WTC11 (cell line): Measurements from ENCODE around the gene TMEM79. TPM values are rescaled to one million over a fixed set of nuclear protein-coding genes. Genes with fewer than 3 reads are reported as not detected.

Experiments
- ATAC-seq: fragments of 200-7000 bp; cut with Tn5 transposase; 2 replicates; pipeline ENCODE4 v1.10.0; 2021; ENCODE audit warnings: mild to moderate bottlenecking, moderate library complexity
- CTCF ChIA-PET: fragments of 300-600 bp; sonication (Branson Sonifier 250); formaldehyde crosslinking; loops from one replicate; lab custom pipeline; 2021; ENCODE audit warnings: antibody characterized with exemption; lab: Charles Lee
- POLR2A ChIA-PET: fragments of 350-600 bp; sonication (Branson Sonifier 250); formaldehyde crosslinking; loops from one replicate; lab custom pipeline; 2021; ENCODE audit warnings: antibody characterized with exemption; lab: Charles Lee
- DNase-seq: peaks from one replicate; pipeline ENCODE4 v3.0.0; 2021; ENCODE audit warnings: low spot score
- H3K27ac Mint-ChIP-seq: 2 replicates; pipeline ENCODE4 v1.8.0; 2021; ENCODE audit warnings: mixed read lengths
- H3K27me3 Mint-ChIP-seq: 2 replicates; pipeline ENCODE4 v1.8.0; 2021; ENCODE audit warnings: low read depth, mild to moderate bottlenecking, moderate library complexity, mixed read lengths
- H3K36me3 Mint-ChIP-seq: 2 replicates; pipeline ENCODE4 v1.8.0; 2021; ENCODE audit warnings: mixed read lengths
- H3K4me1 Mint-ChIP-seq: 2 replicates; pipeline ENCODE4 v1.8.0; 2022; ENCODE audit warnings: mixed read lengths
- H3K4me3 Mint-ChIP-seq: 2 replicates; pipeline ENCODE4 v1.8.0; 2021; ENCODE audit warnings: mild to moderate bottlenecking, moderate library complexity, mixed read lengths
- H3K9me3 Mint-ChIP-seq: 2 replicates; pipeline ENCODE4 v1.8.0; 2021; ENCODE audit warnings: mixed read lengths
- ATF3 ChIP-seq: sonication (generic); formaldehyde crosslinking; conservative IDR thresholded peaks from 2 replicates; pipeline ENCODE4 v1.8.1; 2022; ENCODE audit warnings: mild to moderate bottlenecking, missing genetic modification reagents
- CREB1 ChIP-seq: sonication (generic); formaldehyde crosslinking; IDR thresholded peaks from 2 replicates; pipeline ENCODE4 v1.8.0; 2023; ENCODE audit warnings: mild to moderate bottlenecking, missing genetic modification reagents
- E2F5 ChIP-seq: sonication (generic); formaldehyde crosslinking; IDR thresholded peaks from 2 replicates; pipeline ENCODE4 v1.8.1; 2022; ENCODE audit warnings: mild to moderate bottlenecking, moderate library complexity, missing genetic modification reagents
- ERG ChIP-seq: fragments of 250-450 bp; sonication (Bioruptor Pico); IDR thresholded peaks from 2 replicates; pipeline ENCODE4 v1.8.0; 2021; ENCODE audit warnings: mild to moderate bottlenecking
- ESRRA ChIP-seq: sonication (generic); formaldehyde crosslinking; IDR thresholded peaks from 2 replicates; pipeline ENCODE4 v1.8.1; 2022; ENCODE audit warnings: mild to moderate bottlenecking, missing genetic modification reagents, borderline replicate concordance
- ETV6 ChIP-seq: sonication (generic); formaldehyde crosslinking; IDR thresholded peaks from 2 replicates; pipeline ENCODE4 v1.8.1; 2022; ENCODE audit warnings: mild to moderate bottlenecking, missing genetic modification reagents
- FOXP1 ChIP-seq: sonication (generic); formaldehyde crosslinking; IDR thresholded peaks from 2 replicates; pipeline ENCODE4 v1.8.0; 2022; ENCODE audit warnings: missing genetic modification reagents, mild to moderate bottlenecking, moderate library complexity, borderline replicate concordance
- GRHL2 ChIP-seq: fragments of 250-450 bp; sonication (Bioruptor Pico); IDR thresholded peaks from 2 replicates; pipeline ENCODE4 v1.8.0; 2022; ENCODE audit warnings: mild to moderate bottlenecking, moderate library complexity; ENCODE audit not compliant: insufficient replicate concordance, severe bottlenecking
- HMGXB4 ChIP-seq: sonication (generic); formaldehyde crosslinking; IDR thresholded peaks from 2 replicates; pipeline ENCODE4 v1.8.1; 2023; ENCODE audit warnings: mild to moderate bottlenecking, moderate library complexity, missing genetic modification reagents
- KAT7 ChIP-seq: sonication (generic); formaldehyde crosslinking; IDR thresholded peaks from 2 replicates; pipeline ENCODE4 v1.8.1; 2023; ENCODE audit warnings: missing genetic modification reagents, mild to moderate bottlenecking, borderline replicate concordance
- RORB ChIP-seq: fragments of 250-450 bp; sonication (Bioruptor Pico); IDR thresholded peaks from 2 replicates; pipeline ENCODE4 v1.9.0; 2021; ENCODE audit warnings: mild to moderate bottlenecking
- SP1 ChIP-seq: sonication (generic); formaldehyde crosslinking; conservative IDR thresholded peaks from 2 replicates; pipeline ENCODE4 v1.8.1; 2022; ENCODE audit warnings: missing genetic modification reagents
- STAT6 ChIP-seq: sonication (generic); formaldehyde crosslinking; conservative IDR thresholded peaks from 2 replicates; pipeline ENCODE4 v1.8.1; 2023; ENCODE audit warnings: mild to moderate bottlenecking, low read depth, missing genetic modification reagents, moderate library complexity
- TEAD1 ChIP-seq: sonication (generic); formaldehyde crosslinking; IDR thresholded peaks from 2 replicates; pipeline ENCODE4 v1.8.0; 2022; ENCODE audit warnings: mild to moderate bottlenecking, missing genetic modification reagents
- ZBTB21 ChIP-seq: sonication (generic); formaldehyde crosslinking; IDR thresholded peaks from 2 replicates; pipeline ENCODE4 v1.8.1; 2023; ENCODE audit warnings: mild to moderate bottlenecking, missing genetic modification reagents, borderline replicate concordance
- ZMAT4 ChIP-seq: fragments of 250-450 bp; sonication (Bioruptor Pico); IDR thresholded peaks from 2 replicates; pipeline ENCODE4 v1.9.0; 2021; ENCODE audit warnings: mild to moderate bottlenecking
- ZNF423 ChIP-seq: fragments of 250-450 bp; sonication (Bioruptor Pico); IDR thresholded peaks from 2 replicates; pipeline ENCODE4 v2.1.2; 2022; ENCODE audit warnings: mild to moderate bottlenecking, moderate library complexity
- total RNA-seq: library from RNA; stranded (reverse); gene quantifications from 3 replicates; pipeline ENCODE4 v1.2.3, GENCODE V29; 2021

The TMEM79 gene
- total RNA-seq, 1 experiment from 2014 or later, result 2.2 TPM

- TF ChIP-seq HMGXB4 (CRISPR knock-in tag), result no peak; the same call in 1 of the 2 replicates
Measured at GRCh38 chr1:156245451-156246232, 38.5 kb upstream of the TMEM79 start (continued).

GRCh38 chr1:156246241-156246780 lies 37.8 kb upstream of the TMEM79 start:
- TF ChIP-seq ERG (CRISPR knock-in tag) (no peak), TEAD1 (CRISPR knock-in tag) (no peak), E2F5 (CRISPR knock-in tag) (no peak)
- ChIA-PET CTCF (interaction anchor here (0.7 to 5.1 kb wide), 15 partner anchors 12 to 199 kb away, joined by 3 to 84 read pairs (median 5); partner anchors contain the start of genes PMF1 and SMG5), POLR2A (interaction anchor here (1.0 to 1.5 kb wide), 3 partner anchors 13 to 105 kb away, joined by 4 to 7 read pairs (median 5); partner anchors contain the start of gene SMG5)
- Mint-ChIP-seq H3K27me3 (peaks cover 4% of the 10 kb centered on the region), H3K27ac (no peak overlapping the region), H3K4me1 (peaks cover 22% of the 10 kb centered on the region), H3K4me3 (peak overlapping the region; percentile 57), H3K9me3 (no peaks in the 10 kb centered on the region), H3K36me3 (peaks cover 17% of the 10 kb centered on the region)
- ATAC-seq (no peak), DNase-seq (no peak)

- Mint-ChIP-seq H3K4me1 (peaks cover 22% of the 10 kb centered on the region), H3K4me3 (no peak overlapping the region), H3K27ac (no peak overlapping the region), H3K9me3 (no peaks in the 10 kb centered on the region), H3K27me3 (peaks cover 4% of the 10 kb centered on the region), H3K36me3 (peaks cover 22% of the 10 kb centered on the region)
- peak; percentile 4 for ATAC-seq
- ChIA-PET CTCF (interaction anchor here (0.7 to 5.1 kb wide), 14 partner anchors 13 to 199 kb away, joined by 3 to 84 read pairs (median 8); partner anchors contain the start of gene SMG5), POLR2A (interaction anchor here (1.1 to 1.5 kb wide), 4 partner anchors 34 to 270 kb away, joined by 3 to 7 read pairs (median 4); partner anchors contain the start of genes PMF1 and SMG5)
- no peak for DNase-seq
- TF ChIP-seq ZNF423 (CRISPR knock-in tag) (no peak), CREB1 (CRISPR knock-in tag) (no peak), SP1 (CRISPR knock-in tag) (0 out of 2 replicates have a peak, but pooled peaks have one; percentile 20), FOXP1 (CRISPR knock-in tag) (0 out of 2 replicates have a peak, but pooled peaks have one; percentile 18), ATF3 (CRISPR knock-in tag) (no peak)
Measured at GRCh38 chr1:156246781-156247459, 37.2 kb upstream of the TMEM79 start.

- Mint-ChIP-seq H3K27me3 (peaks cover 4% of the 10 kb centered on the region), H3K36me3 (peaks cover 30% of the 10 kb centered on the region), H3K4me3 (no peak within 1 kb of the TSS), H3K9me3 (no peaks in the 10 kb centered on the region), H3K4me1 (peaks cover 22% of the 10 kb centered on the region), H3K27ac (peak within 1 kb of the TSS; percentile 49)
- ChIA-PET POLR2A (interaction anchor here (0.6 to 1.2 kb wide), 3 partner anchors 34 to 980 kb away, joined by 3 to 4 read pairs (median 3); partner anchors contain the start of gene PMF1), CTCF (interaction anchor here (0.5 to 5.1 kb wide), 18 partner anchors 12 to 162 kb away, joined by 3 to 84 read pairs (median 3); partner anchors contain the start of gene SMG5)
- DNase-seq (peak; percentile 47), ATAC-seq (peak; percentile 31)
- TF ChIP-seq GRHL2 (CRISPR knock-in tag), result no peak
- no peak for TF ChIP-seq ESRRA (CRISPR knock-in tag)
- no peak for TF ChIP-seq ZMAT4
- TF ChIP-seq ZBTB21 (CRISPR knock-in tag), result no peak
- TF ChIP-seq STAT6 (CRISPR knock-in tag), result no peak
- no peak for TF ChIP-seq KAT7 (CRISPR knock-in tag)
- TF ChIP-seq RORB (CRISPR knock-in tag), result no peak
- TF ChIP-seq ETV6 (CRISPR knock-in tag), result no peak
Measured at GRCh38 chr1:156247460-156248322, 36.4 kb upstream of the TMEM79 start, which contains the start of gene PAQR6. Gene PAQR6, minus strand, starts transcription at chr1:156248056. Its CDS starts 1,325 bp downstream, at chr1:156246731.
